DND-41 (cell line): ENCODE measurements around the gene KRCC1.

Experiments
- EZH2 ChIP-seq: IDR thresholded peaks from 3 replicates; pipeline ENCODE4 v1.6.1; 2012; ENCODE audit warnings: borderline replicate concordance, low read depth, mild to moderate bottlenecking, moderate library complexity, low read length, inconsistent platforms; ENCODE audit not compliant: severe bottlenecking
- TF ChIP-seq, protein P1 (sequence below): IDR thresholded peaks from 2 replicates; pipeline ENCODE4 v1.5.1; 2012; ENCODE audit warnings: borderline replicate concordance, low read length, moderate library complexity, mild to moderate bottlenecking; ENCODE audit not compliant: poor library complexity, severe bottlenecking; ENCODE audit errors: extremely low read depth

GRCh38 chr2:88049622-88050021 is 6.0 kb downstream of the KRCC1 start:
- no peak for TF ChIP-seq EZH2
- TF ChIP-seq, protein P1, sequence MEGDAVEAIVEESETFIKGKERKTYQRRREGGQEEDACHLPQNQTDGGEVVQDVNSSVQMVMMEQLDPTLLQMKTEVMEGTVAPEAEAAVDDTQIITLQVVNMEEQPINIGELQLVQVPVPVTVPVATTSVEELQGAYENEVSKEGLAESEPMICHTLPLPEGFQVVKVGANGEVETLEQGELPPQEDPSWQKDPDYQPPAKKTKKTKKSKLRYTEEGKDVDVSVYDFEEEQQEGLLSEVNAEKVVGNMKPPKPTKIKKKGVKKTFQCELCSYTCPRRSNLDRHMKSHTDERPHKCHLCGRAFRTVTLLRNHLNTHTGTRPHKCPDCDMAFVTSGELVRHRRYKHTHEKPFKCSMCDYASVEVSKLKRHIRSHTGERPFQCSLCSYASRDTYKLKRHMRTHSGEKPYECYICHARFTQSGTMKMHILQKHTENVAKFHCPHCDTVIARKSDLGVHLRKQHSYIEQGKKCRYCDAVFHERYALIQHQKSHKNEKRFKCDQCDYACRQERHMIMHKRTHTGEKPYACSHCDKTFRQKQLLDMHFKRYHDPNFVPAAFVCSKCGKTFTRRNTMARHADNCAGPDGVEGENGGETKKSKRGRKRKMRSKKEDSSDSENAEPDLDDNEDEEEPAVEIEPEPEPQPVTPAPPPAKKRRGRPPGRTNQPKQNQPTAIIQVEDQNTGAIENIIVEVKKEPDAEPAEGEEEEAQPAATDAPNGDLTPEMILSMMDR = no peak
